Measurements from ENCODE around the gene PPP4R1.

DNA sequence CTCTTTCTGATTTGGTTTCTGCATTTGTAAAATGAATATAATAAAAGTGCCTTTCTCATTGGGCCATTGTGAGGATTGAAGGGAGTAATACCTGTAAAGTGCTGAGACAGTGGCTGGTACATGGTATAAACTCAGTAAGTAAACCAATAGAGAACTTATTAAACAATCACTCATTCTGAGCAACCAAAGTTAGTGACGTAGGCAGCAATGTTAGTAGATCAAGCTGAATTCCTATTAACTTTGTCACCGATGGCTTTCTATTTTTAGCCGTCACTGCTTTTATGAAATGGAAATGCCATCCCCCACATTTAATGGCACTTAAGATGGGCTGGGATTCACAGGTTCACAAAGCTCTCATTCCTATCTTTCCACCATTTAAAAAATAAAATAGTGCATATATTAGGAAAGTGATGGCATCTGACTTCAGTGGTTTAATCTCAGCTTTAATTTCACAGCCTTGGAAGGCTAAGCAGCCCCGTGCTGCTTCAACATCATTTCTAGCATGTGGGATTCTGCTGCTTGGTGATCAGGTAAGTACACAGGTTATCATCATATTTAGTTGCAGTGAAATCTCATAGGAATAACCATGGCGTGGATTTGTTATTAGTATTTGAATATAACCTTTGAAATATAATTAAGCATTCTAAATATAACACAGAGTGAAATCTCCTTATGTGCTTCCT, 17.6 kb upstream of the PPP4R1 start:
- TF ChIP-seq, protein P1, sequence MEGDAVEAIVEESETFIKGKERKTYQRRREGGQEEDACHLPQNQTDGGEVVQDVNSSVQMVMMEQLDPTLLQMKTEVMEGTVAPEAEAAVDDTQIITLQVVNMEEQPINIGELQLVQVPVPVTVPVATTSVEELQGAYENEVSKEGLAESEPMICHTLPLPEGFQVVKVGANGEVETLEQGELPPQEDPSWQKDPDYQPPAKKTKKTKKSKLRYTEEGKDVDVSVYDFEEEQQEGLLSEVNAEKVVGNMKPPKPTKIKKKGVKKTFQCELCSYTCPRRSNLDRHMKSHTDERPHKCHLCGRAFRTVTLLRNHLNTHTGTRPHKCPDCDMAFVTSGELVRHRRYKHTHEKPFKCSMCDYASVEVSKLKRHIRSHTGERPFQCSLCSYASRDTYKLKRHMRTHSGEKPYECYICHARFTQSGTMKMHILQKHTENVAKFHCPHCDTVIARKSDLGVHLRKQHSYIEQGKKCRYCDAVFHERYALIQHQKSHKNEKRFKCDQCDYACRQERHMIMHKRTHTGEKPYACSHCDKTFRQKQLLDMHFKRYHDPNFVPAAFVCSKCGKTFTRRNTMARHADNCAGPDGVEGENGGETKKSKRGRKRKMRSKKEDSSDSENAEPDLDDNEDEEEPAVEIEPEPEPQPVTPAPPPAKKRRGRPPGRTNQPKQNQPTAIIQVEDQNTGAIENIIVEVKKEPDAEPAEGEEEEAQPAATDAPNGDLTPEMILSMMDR (IDR thresholded peaks at IDR 0.05): no peak
- TF ChIP-seq POLR2A (IDR thresholded peaks at IDR 0.05): no peak
